GM12874 (cell line): ENCODE results near the gene PIRT.
A peak's percentile ranks its signal among the peaks of the same experiment; 100 is the strongest.

ENCODE experiments used
- TF ChIP-seq, protein P1 (sequence below): IDR thresholded peaks from 2 replicates; pipeline ENCODE4 v1.5.1; 2011; ENCODE audit warnings: low read depth, mild to moderate bottlenecking, control low read depth, low read length, moderate library complexity; ENCODE audit not compliant: insufficient read depth

Gene PIRT

DNA sequence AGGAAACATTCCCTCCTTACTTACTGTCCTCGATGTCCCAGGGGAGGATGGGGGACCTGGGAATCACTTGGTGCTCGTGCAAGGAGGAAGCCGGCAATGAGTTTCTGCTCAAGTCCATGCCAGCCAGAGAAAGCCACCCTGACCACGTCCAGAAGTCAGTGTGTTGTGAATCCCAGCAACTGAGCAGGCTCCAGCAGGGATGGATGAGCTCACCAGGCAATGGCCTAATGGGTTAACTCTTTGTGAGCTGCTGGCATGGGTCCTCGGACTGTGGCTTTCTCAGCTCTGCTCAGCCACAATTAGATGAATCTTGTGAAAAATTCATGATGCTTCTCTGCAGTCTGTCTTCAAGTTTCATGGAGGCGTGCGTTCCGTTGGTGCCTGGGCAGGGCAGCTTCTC lies at the start of gene PIRT:
PIRT (minus strand) TSS at position 167 of the 400 bp plus-strand sequence. CDS start 12,442 bp downstream, outside the sequence.
- TF ChIP-seq, protein P1, sequence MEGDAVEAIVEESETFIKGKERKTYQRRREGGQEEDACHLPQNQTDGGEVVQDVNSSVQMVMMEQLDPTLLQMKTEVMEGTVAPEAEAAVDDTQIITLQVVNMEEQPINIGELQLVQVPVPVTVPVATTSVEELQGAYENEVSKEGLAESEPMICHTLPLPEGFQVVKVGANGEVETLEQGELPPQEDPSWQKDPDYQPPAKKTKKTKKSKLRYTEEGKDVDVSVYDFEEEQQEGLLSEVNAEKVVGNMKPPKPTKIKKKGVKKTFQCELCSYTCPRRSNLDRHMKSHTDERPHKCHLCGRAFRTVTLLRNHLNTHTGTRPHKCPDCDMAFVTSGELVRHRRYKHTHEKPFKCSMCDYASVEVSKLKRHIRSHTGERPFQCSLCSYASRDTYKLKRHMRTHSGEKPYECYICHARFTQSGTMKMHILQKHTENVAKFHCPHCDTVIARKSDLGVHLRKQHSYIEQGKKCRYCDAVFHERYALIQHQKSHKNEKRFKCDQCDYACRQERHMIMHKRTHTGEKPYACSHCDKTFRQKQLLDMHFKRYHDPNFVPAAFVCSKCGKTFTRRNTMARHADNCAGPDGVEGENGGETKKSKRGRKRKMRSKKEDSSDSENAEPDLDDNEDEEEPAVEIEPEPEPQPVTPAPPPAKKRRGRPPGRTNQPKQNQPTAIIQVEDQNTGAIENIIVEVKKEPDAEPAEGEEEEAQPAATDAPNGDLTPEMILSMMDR: no peak

DNA sequence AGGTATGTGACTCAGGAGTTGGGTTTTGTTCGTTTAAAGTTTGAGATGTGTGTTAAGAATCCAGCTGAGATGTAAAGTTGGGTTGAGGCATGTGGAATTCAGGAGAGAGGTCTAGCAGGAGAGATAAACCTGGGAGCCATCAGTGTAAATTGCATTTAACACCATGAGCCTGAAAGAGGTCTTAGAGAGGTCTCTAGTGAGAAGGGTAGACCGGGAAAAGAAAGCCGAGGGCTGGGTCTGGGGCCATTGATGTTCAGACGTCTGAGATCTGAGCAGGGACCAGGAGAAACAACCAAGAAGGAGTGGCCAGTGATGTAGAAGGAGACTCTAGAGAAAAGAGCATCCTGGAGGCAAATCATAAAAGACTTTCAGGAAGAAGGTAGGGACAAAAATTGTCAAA lies 44.1 kb upstream of the PIRT start:
- TF ChIP-seq, protein P1: no peak

DNA sequence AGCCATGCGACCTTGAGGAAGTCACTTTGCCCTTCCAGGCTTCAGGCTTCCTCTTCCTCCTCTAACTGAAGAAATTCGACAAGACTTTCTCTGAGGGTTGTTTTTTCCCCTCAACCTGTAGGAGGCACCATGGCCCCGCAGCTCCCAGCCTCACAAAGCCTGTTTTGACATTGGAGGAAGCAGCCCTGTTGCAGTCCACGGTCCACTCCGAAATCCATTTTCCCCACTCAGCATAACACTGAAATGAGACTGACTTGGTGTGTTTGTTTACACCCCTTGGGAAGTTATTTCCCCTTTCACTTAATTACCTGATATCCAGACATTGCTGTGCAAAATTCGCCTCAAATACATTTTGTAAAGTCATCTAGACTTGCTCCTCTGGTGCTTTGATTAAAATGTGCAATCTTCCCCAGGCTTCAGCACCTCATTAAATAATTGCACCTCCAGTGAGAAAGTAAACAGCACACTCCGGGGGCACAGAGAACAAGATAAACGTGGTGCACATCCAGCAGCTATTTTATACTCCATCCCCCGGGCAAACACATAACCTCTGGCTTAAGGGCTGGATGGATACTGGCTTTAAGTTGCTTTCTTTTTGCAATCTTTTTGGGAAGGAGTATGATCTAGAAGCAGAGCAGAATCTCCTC lies 41.4 kb upstream of the PIRT start:
- TF ChIP-seq, protein P1: 0 out of 2 replicates have a peak, but pooled peaks have one; percentile 17

GRCh38 chr17:10875984-10876555 lies 38.2 kb upstream of the PIRT start:
- TF ChIP-seq, protein P1: peak; percentile 73

DNA sequence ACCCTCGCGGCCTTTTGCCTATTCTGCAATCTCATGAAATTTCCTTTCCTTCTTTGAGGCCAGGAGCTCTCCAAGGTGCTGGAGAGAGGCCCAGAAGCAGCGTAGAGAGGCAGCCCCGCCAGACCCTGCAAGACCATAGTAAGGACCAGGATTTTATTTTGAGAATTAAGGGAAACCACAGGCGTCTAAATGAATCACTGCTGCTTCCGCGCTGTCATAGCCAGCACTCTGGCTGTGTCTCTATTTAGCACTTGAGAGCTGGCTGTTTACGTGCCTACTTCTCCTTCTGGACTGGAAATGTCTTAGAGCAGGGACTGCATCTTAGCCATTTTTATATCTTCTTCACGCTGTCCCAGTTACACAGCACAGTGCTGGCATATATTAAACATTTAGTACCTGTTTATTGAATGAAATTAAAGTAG lies 37.6 kb upstream of the PIRT start:
- TF ChIP-seq, protein P1: no peak

- TF ChIP-seq, protein P1: no peak
Observed at GRCh38 chr17:10871914-10872313, 34.0 kb upstream of the PIRT start.

DNA sequence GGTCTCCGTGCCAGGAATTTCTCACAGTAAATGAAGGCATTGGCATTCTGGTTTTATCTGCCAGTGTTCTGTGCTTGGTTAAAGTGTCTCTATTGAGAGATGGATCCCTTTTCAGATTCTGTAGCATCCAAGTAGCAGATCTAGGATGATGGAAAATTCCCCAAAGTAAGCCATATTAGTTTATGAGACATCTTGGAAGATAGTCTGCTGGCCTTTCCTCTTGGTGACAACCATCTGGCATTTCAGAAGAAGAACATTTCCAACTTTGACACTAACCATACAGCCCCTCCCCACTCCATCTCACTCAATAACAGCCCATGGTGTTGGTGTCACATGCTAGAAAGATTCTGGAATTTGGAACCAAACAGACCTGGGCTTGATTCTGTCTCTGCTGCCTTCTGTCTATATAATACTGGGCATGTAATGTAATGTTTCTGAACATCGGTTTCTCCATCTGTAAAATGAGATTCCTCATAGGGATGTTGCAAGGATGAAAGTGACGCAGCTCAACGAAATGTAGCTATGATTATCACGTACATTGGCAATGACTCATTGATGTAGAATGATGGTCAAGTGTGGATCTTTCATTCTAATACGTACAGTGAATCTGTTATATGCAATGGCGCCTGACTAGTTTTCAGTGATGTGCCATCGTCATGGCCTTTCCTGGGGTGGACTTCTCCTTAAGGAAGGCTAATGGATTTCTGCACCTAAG lies 32.6 kb upstream of the PIRT start:
- TF ChIP-seq, protein P1: no peak
